ENCODE measurements around the gene SHOC2.
"Not testable (repeated sequence)": the region's sequence is repeated elsewhere in the genome, so short reads cannot be mapped to it uniquely, and the experiment has no call there.

The SHOC2 gene

DNA sequence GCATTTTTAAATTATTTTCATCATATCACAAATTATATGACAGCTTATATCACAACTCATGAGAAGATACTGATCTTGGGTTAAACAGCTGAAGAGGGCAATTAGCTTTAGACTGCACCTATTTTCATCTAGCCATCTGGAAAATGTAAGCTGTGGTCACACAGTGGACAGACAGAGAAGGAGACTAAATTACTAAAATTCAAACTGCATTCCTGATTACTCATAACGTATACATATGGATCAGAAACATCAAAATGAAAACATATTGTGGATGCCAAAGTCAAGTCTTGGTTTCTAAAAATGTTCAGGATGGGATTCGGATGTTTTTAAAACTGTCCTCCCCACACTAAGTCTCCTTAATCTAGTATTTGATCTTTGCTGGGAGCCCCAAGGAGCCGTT is 7.0 kb upstream of the SHOC2 start:
- ChIA-PET CTCF (interaction anchor here (0.7 to 4.0 kb wide), 6 partner anchors 9 to 166 kb away, joined by 3 to 23 read pairs (median 4); no protein-coding TSS in a partner anchor), POLR2A (no interaction called here)
- DNase-seq (ENCODE audit: extremely low spot score): no peak
- TF ChIP-seq, protein P1, sequence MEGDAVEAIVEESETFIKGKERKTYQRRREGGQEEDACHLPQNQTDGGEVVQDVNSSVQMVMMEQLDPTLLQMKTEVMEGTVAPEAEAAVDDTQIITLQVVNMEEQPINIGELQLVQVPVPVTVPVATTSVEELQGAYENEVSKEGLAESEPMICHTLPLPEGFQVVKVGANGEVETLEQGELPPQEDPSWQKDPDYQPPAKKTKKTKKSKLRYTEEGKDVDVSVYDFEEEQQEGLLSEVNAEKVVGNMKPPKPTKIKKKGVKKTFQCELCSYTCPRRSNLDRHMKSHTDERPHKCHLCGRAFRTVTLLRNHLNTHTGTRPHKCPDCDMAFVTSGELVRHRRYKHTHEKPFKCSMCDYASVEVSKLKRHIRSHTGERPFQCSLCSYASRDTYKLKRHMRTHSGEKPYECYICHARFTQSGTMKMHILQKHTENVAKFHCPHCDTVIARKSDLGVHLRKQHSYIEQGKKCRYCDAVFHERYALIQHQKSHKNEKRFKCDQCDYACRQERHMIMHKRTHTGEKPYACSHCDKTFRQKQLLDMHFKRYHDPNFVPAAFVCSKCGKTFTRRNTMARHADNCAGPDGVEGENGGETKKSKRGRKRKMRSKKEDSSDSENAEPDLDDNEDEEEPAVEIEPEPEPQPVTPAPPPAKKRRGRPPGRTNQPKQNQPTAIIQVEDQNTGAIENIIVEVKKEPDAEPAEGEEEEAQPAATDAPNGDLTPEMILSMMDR (IDR thresholded peaks at IDR 0.05; ENCODE audit: control extremely low read depth, extremely low read depth, low read depth, missing control alignments): no peak

DNA sequence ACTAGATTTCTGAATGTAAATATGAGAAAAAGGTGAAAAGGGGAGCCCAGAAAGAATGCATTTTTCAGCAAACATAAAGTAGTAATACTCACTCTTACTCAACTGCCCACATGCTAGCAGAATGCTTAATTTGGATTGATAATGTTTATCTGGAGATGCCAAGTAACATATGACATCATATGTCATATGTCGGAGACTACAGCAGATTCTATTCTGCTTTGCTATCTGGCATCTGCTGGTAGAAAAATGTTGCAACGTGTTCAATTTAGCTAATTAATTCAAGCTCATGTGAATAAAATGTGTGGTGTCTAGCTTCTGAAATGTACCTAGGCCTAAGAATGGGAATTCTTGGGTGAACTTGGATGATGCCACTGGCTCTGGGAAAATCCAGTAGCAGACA is 5.0 kb upstream of the SHOC2 start:
- POLR2A ChIA-PET: no interaction called here
- no peak for DNase-seq (ENCODE audit: extremely low spot score)
- TF ChIP-seq, protein P1 (IDR thresholded peaks at IDR 0.05; ENCODE audit: control extremely low read depth, extremely low read depth, low read depth, missing control alignments): no peak
- CTCF ChIA-PET: interaction anchor here (0.7 to 4.0 kb wide), 6 partner anchors 11 to 93 kb away, joined by 3 to 23 read pairs (median 4); no protein-coding TSS in a partner anchor

DNA sequence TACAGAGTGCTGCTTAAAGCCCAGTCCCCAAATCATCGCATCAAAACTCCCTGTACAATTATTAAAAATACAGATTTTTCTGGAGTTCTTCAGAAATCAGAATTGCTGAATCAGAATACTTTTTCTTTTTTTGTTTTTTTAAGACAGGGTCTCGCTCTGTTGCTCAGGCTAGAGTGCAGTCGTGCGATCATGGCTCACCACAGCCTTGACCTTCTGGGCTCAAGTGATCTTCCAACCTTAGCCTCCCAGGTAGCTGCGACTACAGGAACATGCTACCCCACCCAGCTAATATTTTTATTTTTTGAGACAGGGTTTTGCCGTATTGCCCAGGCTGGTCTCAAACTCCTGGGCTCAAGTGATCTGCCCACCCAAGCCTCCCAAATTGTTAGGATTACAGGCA is 4.4 kb upstream of the SHOC2 start:
- TF ChIP-seq, protein P1 (IDR thresholded peaks at IDR 0.05; ENCODE audit: control extremely low read depth, extremely low read depth, low read depth, missing control alignments): no peak
- ChIA-PET POLR2A (no interaction called here), CTCF (interaction anchor here (1.0 to 4.0 kb wide), 4 partner anchors 12 to 93 kb away, joined by 3 to 23 read pairs (median 4); no protein-coding TSS in a partner anchor)
- no peak for DNase-seq (ENCODE audit: extremely low spot score)

DNA sequence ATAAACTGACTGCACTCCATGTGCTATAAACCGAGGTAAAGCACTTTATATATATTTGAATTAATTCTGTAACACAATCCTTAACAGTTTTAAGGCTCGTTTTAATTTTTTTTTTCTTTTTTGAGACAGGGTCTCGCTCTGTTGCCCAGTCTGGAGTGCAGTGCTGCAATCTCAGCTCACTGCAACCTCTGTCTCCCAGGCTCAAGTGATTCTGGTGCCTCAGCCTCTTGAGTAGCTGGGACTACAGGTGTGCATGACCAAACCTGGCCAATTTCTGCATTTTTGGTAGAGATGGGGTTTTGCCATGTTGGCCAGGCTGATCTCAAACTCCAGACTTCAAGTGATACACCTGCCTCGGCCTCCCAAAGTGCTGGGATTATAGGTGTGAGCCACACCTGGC is 3.8 kb upstream of the SHOC2 start:
- DNase-seq (ENCODE audit: extremely low spot score); POLR2A ChIA-PET: not testable (repeated sequence)
- CTCF ChIA-PET: interaction anchor here (1.5 to 4.0 kb wide), 2 partner anchors 13 to 22 kb away, joined by 4 to 23 read pairs; no protein-coding TSS in a partner anchor

DNA sequence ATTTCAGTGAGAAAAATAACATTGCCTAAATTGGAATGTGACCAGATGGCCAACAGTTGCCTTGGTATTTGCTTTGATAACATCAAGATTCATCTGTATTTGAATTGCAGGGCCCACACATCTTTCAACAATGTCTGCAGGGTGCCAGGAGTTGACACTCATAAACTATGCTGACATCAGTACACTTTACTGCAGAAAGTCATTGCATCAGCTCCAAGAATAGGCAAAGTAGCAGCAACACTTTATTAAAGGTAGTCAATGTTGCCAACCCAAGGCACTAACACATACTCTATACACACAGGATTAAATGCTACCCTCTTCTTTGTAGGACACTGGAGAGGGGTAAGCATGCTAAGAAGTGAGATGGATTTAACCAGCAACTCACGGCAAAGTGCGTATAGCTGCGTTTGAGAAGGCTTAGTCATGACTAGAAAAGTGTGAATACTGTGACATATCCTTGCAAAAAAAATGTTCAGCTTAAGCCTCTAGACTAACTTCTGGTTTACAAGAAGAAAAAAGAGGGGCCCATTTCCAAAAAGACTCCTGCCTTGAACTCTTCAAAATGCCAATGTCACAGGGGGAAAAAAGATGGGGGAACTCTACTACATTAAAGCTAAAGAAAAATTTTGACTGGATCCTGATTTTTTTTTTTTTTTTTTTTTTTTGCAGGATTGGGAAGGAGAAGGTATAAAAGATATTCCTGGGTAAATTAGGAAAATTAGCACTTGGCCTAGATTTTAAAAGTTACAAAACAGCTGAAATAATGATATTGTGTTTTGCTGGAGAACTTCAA is 2.7 kb upstream of the SHOC2 start:
- ChIA-PET CTCF (interaction anchor here (1.0 to 1.8 kb wide), 5 partner anchors 11 to 100 kb away, joined by 3 to 6 read pairs (median 4); no protein-coding TSS in a partner anchor), POLR2A (no interaction called here)
- TF ChIP-seq, protein P1 (IDR thresholded peaks at IDR 0.05; ENCODE audit: control extremely low read depth, extremely low read depth, low read depth, missing control alignments): no peak
- DNase-seq (ENCODE audit: extremely low spot score): no peak

DNA sequence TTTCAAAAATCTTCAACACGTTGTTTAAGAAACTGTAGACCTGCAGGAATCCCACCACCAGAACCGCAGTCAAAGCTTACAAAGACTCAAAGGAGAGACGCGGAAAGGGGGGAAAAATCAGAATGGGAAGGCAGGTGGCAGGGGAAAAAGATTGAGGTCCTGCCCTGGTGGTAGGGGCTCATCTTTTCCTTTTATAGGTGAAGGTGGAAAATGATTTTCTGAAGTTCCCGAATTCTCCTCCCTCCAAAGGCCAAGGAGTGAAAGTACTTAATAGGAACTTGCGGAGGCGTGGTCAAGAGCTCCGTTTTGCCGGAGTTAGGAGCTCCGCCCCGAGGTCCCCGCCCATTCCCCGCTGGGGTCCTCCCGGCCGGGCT is 1.1 kb upstream of the SHOC2 start:
- POLR2A ChIA-PET: interaction anchor here (0.6 to 2.3 kb wide), 9 partner anchors 11 to 710 kb away, joined by 3 to 10 read pairs (median 6); no protein-coding TSS in a partner anchor

More for the DNA sequence above, 1.1 kb upstream of the SHOC2 start:
- TF ChIP-seq, protein P1 (IDR thresholded peaks at IDR 0.05; ENCODE audit: control extremely low read depth, extremely low read depth, low read depth, missing control alignments): no peak
- CTCF ChIA-PET: interaction anchor here (0.6 to 1.8 kb wide), 10 partner anchors 10 to 308 kb away, joined by 3 to 6 read pairs (median 4); no protein-coding TSS in a partner anchor
- no peak for DNase-seq (ENCODE audit: extremely low spot score)
